ENCODE results near the gene SPOCK1.

The SPOCK1 gene

GRCh38 chr5:137097203-137097602 lies 401.9 kb downstream of the SPOCK1 start:
- no peak overlapping the region for H3K4me3 ChIP-seq (ENCODE audit: control insufficient read depth, low read depth, low read length)
- DNase-seq (ENCODE audit: low read depth), result no peak
- no peak for TF ChIP-seq CTCF (conservative IDR thresholded peaks at IDR 0.05; ENCODE audit: control insufficient read depth, insufficient read depth, low read depth, low read length)

- H3K4me3 ChIP-seq (ENCODE audit: control insufficient read depth, low read depth, low read length), result no peak overlapping the region
- DNase-seq (ENCODE audit: low read depth), result peak; percentile 77
- no peak for TF ChIP-seq CTCF (conservative IDR thresholded peaks at IDR 0.05; ENCODE audit: control insufficient read depth, insufficient read depth, low read depth, low read length)
Measured at GRCh38 chr5:137096149-137097103, 402.7 kb downstream of the SPOCK1 start.

GRCh38 chr5:137095597-137095996 lies 403.5 kb downstream of the SPOCK1 start:
- no peak overlapping the region for H3K4me3 ChIP-seq (ENCODE audit: control insufficient read depth, low read depth, low read length)
- no peak for DNase-seq (ENCODE audit: low read depth)
- TF ChIP-seq CTCF (conservative IDR thresholded peaks at IDR 0.05; ENCODE audit: control insufficient read depth, insufficient read depth, low read depth, low read length), result no peak

- TF ChIP-seq CTCF (conservative IDR thresholded peaks at IDR 0.05; ENCODE audit: control insufficient read depth, insufficient read depth, low read depth, low read length), result no peak
- DNase-seq (ENCODE audit: low read depth), result no peak
- H3K4me3 ChIP-seq (ENCODE audit: control insufficient read depth, low read depth, low read length), result no peak overlapping the region
Measured at GRCh38 chr5:137092831-137093230, 406.3 kb downstream of the SPOCK1 start.

- no peak for TF ChIP-seq CTCF (conservative IDR thresholded peaks at IDR 0.05; ENCODE audit: control insufficient read depth, insufficient read depth, low read depth, low read length)
- peak; percentile 8 for DNase-seq (ENCODE audit: low read depth)
- no peak overlapping the region for H3K4me3 ChIP-seq (ENCODE audit: control insufficient read depth, low read depth, low read length)
Measured at GRCh38 chr5:137091472-137091871, 407.7 kb downstream of the SPOCK1 start.

GRCh38 chr5:137090721-137091120 lies 408.4 kb downstream of the SPOCK1 start:
- no peak for TF ChIP-seq CTCF (conservative IDR thresholded peaks at IDR 0.05; ENCODE audit: control insufficient read depth, insufficient read depth, low read depth, low read length)
- no peak for DNase-seq (ENCODE audit: low read depth)
- H3K4me3 ChIP-seq (ENCODE audit: control insufficient read depth, low read depth, low read length), result no peak overlapping the region

Data from fibroblast of mammary gland (primary cell).